Stimulated activated CD8-positive, alpha-beta memory T cell treated with anti-CD3 and anti-CD28 coated beads, Interleukin-4, amount 100 ng/mL, for 1 hour (primary cell): ENCODE results near the gene C5orf47.
"Not testable (repeated sequence)": the region's sequence is repeated elsewhere in the genome, so short reads cannot be mapped to it uniquely, and the experiment has no call there.

Source experiments
- DNase-seq, 2 donors: peaks; one replicate each; pipeline ENCODE4 v3.0.0-alpha.2; 2020; ENCODE audit warnings: low read depth in 2 of 2, low spot score in 1 of 2

C5orf47 gene

GRCh38 chr5:173969167-173970049 is 19.6 kb upstream of the C5orf47 start:
- DNase-seq = no peak

GRCh38 chr5:173970878-173971650 is 17.9 kb upstream of the C5orf47 start:
- no peak for DNase-seq

GRCh38 chr5:173971681-173972345 is 17.2 kb upstream of the C5orf47 start:
- no peak for DNase-seq

GRCh38 chr5:173972607-173972924 is 16.4 kb upstream of the C5orf47 start:
- no peak for DNase-seq

- DNase-seq = peak; percentile 44 to 59
Measured at GRCh38 chr5:173972925-173973615, 15.9 kb upstream of the C5orf47 start.

GRCh38 chr5:173973616-173973969 is 15.4 kb upstream of the C5orf47 start:
- no peak for DNase-seq

GRCh38 chr5:173974688-173975239 is 14.2 kb upstream of the C5orf47 start:
- no peak for DNase-seq

GRCh38 chr5:173981185-173981761 is 7.7 kb upstream of the C5orf47 start:
- DNase-seq = no peak

GRCh38 chr5:173984218-173984617 is 4.8 kb upstream of the C5orf47 start:
- no peak for DNase-seq

GRCh38 chr5:173989432-173990082 is 587 bp downstream of the C5orf47 start:
- no peak for DNase-seq

GRCh38 chr5:173997331-173997730 is 8.4 kb downstream of the C5orf47 start:
- no peak for DNase-seq

GRCh38 chr5:173998531-173998930 is 9.6 kb downstream of the C5orf47 start:
- no peak for DNase-seq

GRCh38 chr5:174000076-174000475 is 11.1 kb downstream of the C5orf47 start:
- no peak for DNase-seq

- DNase-seq = no peak
Measured at GRCh38 chr5:174003795-174004194, 14.8 kb downstream of the C5orf47 start.

- DNase-seq = no peak
Measured at GRCh38 chr5:174008922-174009321, 20.0 kb downstream of the C5orf47 start.

- no peak for DNase-seq
Measured at GRCh38 chr5:174010365-174010764, 21.4 kb downstream of the C5orf47 start.

GRCh38 chr5:174011441-174011840 is 22.5 kb downstream of the C5orf47 start:
- no peak for DNase-seq

- not testable (repeated sequence) for DNase-seq
Measured at GRCh38 chr5:174020069-174020927, 31.3 kb downstream of the C5orf47 start.

GRCh38 chr5:174020928-174021304 is 31.9 kb downstream of the C5orf47 start:
- DNase-seq = no peak
